ENCODE measurements around the gene PLEKHO2. TPM values are rescaled to one million over a fixed set of nuclear protein-coding genes. Genes with fewer than 3 reads are reported as not detected.

Gene PLEKHO2
- total RNA-seq, 1 experiment from 2014 or later: 25.0 TPM

DNA sequence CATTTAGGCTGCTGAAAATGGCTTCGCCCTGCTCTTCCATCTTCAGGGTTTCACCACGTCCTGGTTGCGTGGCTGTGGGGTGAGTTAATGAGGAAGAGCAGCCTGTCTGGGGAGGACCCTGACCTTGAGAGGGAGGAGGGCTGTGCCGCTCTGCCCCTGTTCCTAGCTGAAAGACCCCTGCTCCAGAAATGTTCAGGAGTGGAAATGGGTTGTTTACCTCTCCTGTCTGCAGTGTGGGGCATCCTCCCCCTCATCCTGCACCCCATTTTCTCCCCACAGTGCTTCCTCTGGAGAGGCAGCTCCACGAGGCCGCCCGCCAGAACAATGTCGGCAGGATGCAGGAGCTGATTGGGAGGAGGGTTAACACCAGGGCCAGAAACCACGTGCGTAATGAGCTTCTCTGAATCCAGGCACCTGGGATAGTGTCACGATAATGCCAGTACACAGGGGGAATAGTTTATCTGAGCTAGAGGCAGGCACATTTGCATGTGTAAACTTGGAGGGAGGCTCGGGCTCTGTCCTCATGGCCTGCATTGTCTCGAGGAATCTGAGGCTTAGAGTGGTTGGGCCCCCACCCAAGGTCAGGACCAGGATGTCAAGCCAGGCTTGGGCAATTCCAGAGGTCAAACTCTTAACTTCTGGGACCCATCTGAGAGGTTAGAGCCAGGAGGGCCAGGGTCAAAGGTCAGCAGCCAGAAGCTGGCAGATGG is 74.0 kb downstream of the PLEKHO2 start:
- DNase-seq: no peak
- no peaks in the 10 kb centered on the region for H3K36me3 ChIP-seq
- no peaks in the 10 kb centered on the region for H3K9me3 ChIP-seq

GRCh38 chr15:64916365-64916764 is 74.7 kb downstream of the PLEKHO2 start:
- no peak for DNase-seq
- no peaks in the 10 kb centered on the region for H3K27me3 ChIP-seq
- H3K4me3 ChIP-seq: no peak overlapping the region
- no peaks in the 10 kb centered on the region for H3K36me3 ChIP-seq
- no peaks in the 10 kb centered on the region for H3K9me3 ChIP-seq

More for the DNA sequence above, 74.0 kb downstream of the PLEKHO2 start:
- Histone ChIP-seq H3K27me3 (no peaks in the 10 kb centered on the region), H3K4me3 (no peak overlapping the region)

- no peak for DNase-seq
- Histone ChIP-seq H3K36me3 (no peaks in the 10 kb centered on the region), H3K27me3 (no peaks in the 10 kb centered on the region), H3K9me3 (no peaks in the 10 kb centered on the region), H3K4me3 (no peak overlapping the region)
These were observed 75.5 kb downstream of the PLEKHO2 start for GRCh38 chr15:64917211-64917610.

Other genes with a start within 250 kb of the PLEKHO2 start
- not detected in 2 replicates for gene RBPMS2, start 66.3 kb upstream of the PLEKHO2 start, total RNA-seq (2014; rRNA removed; shearing (Covaris generic); ENCODE audit: low replicate concordance)
- 8.1 and 8.5 TPM in 2 replicates for gene PIF1, start 16.3 kb upstream of the PLEKHO2 start, total RNA-seq (2014; rRNA removed; shearing (Covaris generic); ENCODE audit: low replicate concordance)
- 3.3 and 4.7 TPM in 2 replicates for gene ANKDD1A, start 70.0 kb downstream of the PLEKHO2 start, total RNA-seq (2014; rRNA removed; shearing (Covaris generic); ENCODE audit: low replicate concordance)
- gene SPG21, start 148.0 kb downstream of the PLEKHO2 start, total RNA-seq (2014; rRNA removed; shearing (Covaris generic); ENCODE audit: low replicate concordance): 116 and 137 TPM in 2 replicates
- gene MTFMT, start 187.7 kb downstream of the PLEKHO2 start, total RNA-seq (2014; rRNA removed; shearing (Covaris generic); ENCODE audit: low replicate concordance): 17.8 and 21.5 TPM in 2 replicates
- gene SLC51B, start 203.5 kb downstream of the PLEKHO2 start, total RNA-seq (2014; rRNA removed; shearing (Covaris generic); ENCODE audit: low replicate concordance): not detected in 2 replicates
- gene RASL12, start 226.1 kb downstream of the PLEKHO2 start, total RNA-seq (2014; rRNA removed; shearing (Covaris generic); ENCODE audit: low replicate concordance): 2.7 and 4.7 TPM in 2 replicates
- not detected in 2 replicates for gene KBTBD13, start 234.8 kb downstream of the PLEKHO2 start, total RNA-seq (2014; rRNA removed; shearing (Covaris generic); ENCODE audit: low replicate concordance)

All from MG63 (cell line).